Sigmoid colon (tissue), 7 donors: Measurements from ENCODE around the gene CDC14B. TPM values are rescaled to one million over a fixed set of nuclear protein-coding genes. Genes with fewer than 3 reads are reported as not detected.

Experiments
- DNase-seq: peaks from one replicate; pipeline ENCODE4 v3.0.0-alpha.2; 2019
- H3K27ac ChIP-seq, 4 donors: fragments of 200-600 bp; sonication (generic); one replicate each; pipeline ENCODE4 v1.5.1; 2016 to 2019; ENCODE audit warnings: mild to moderate bottlenecking in 1 of 4
- H3K27me3 ChIP-seq, 3 donors: fragments of 200-600 bp; sonication (generic); one replicate each; pipeline ENCODE4 v1.5.1; 2019; ENCODE audit warnings: mild to moderate bottlenecking in 1 of 3
- H3K36me3 ChIP-seq, 4 donors: fragments of 200-600 bp; sonication (generic); one replicate each; pipeline ENCODE4 v1.5.1; 2016 to 2019
- H3K4me1 ChIP-seq, 4 donors: fragments of 200-600 bp; sonication (generic); one replicate each; pipeline ENCODE4 v1.5.1; 2017 to 2019
- H3K4me3 ChIP-seq, 4 donors: fragments of 200-600 bp; sonication (generic); one replicate each; pipeline ENCODE4 v1.5.1; 2017 to 2019; ENCODE audit warnings: mild to moderate bottlenecking in 2 of 4, moderate library complexity in 1 of 4
- H3K9me3 ChIP-seq, 4 donors: fragments of 200-600 bp in 3 of 4; sonication (generic) in 3 of 4; one replicate each; pipeline versions ENCODE4 v1.5.1 to v1.6.1; 2013 to 2019
- EP300 ChIP-seq, 4 donors: sonication (generic); formaldehyde crosslinking; IDR thresholded peaks; one replicate each; pipeline ENCODE4 v1.6.1; 2017; ENCODE audit warnings: antibody characterized with exemption in 4 of 4
- POLR2A ChIP-seq, 2 donors: fragments of 450-650 bp; IDR thresholded peaks; one replicate each; pipeline ENCODE4 v1.6.1; 2016; ENCODE audit warnings: antibody characterized with exemption in 2 of 2, mild to moderate bottlenecking in 2 of 2, moderate library complexity in 2 of 2
- POLR2AphosphoS5 ChIP-seq, 4 donors: sonication (generic); formaldehyde crosslinking; IDR thresholded peaks; one replicate each; pipeline ENCODE4 v1.6.1; 2017; ENCODE audit warnings: antibody characterized with exemption in 4 of 4
- WGBS, 2 donors: extraction: QIAGEN DNeasy Blood & Tissue Kit; methylation state at CpG; one replicate each; pipeline ENCODE4 v1.1.7; 2013; 5-methylcytosine and 5-hydroxymethylcytosine counted together
- intact Hi-C: fragments of 100-400 bp; cut with DNase I; formaldehyde crosslinking; loops from one replicate; pipeline ENCODE4 v1.15.1; 2023
- polyA plus RNA-seq, 3 donors: library from polyadenylated mRNA; stranded (reverse); fragments of 200-250 nt; gene quantifications; one replicate each; pipeline ENCODE4 v1.2.3, GENCODE V29; 2013
- total RNA-seq, 4 donors: library from RNA; depleted of rRNA; stranded (reverse); fragments of >200 nt; gene quantifications; one replicate each; pipeline ENCODE4 v1.1.0, GENCODE V29; 2016
- TF ChIP-seq, protein P1 (sequence below), 4 experiments: fragments of 450-650 bp in 3 of 4; fragments of 200-600 bp in 1 of 4; IDR thresholded peaks; one replicate each; pipeline ENCODE4 v1.5.1; 2016 to 2019; ENCODE audit warnings: antibody characterized with exemption in 4 of 4, mild to moderate bottlenecking in 3 of 4, moderate library complexity in 2 of 4
- donor health status: healthy with polysubstance abuse.
- donor health status: Bipolar disorder and iron deficiency.
- donor health status: healthy.

Gene CDC14B
- total and polyA plus RNA-seq, 7 donors = 5.6 to 35.7 (median 12.5) TPM

DNA sequence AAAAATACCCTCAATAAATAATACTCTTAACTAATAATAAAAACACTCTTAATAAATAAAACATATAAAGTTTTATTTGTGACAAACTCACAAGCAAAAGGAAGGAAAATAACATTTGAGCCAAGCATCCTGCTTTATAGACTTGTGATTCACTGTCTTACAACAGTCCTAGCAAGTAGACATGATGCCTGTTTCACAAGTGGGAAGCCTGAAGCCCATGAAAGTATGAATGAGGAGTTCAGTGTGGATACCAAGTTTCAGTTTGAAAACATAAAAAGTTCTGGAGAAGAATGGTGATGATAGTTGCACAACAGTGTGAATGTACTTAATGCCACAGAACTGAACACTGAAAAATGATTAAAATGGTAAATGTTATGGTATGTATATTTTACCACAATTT is 158.8 kb downstream of the CDC14B start:
- Histone ChIP-seq H3K27me3 (no peaks in the 10 kb centered on the region), H3K4me1 (no peaks in the 10 kb centered on the region), H3K27ac (no peak overlapping the region), H3K4me3 (no peak overlapping the region), H3K9me3 (no peaks in the 10 kb centered on the region), H3K36me3 (peaks cover 0 to 29% (median 7%) of the 10 kb centered on the region in 4 donors)
- intact Hi-C loops = no loop called here
- TF ChIP-seq POLR2AphosphoS5 (IDR thresholded peaks at IDR 0.05) (no peak), POLR2A (IDR thresholded peaks at IDR 0.05) (no peak), EP300 (IDR thresholded peaks at IDR 0.05) (no peak)
- TF ChIP-seq, protein P1, sequence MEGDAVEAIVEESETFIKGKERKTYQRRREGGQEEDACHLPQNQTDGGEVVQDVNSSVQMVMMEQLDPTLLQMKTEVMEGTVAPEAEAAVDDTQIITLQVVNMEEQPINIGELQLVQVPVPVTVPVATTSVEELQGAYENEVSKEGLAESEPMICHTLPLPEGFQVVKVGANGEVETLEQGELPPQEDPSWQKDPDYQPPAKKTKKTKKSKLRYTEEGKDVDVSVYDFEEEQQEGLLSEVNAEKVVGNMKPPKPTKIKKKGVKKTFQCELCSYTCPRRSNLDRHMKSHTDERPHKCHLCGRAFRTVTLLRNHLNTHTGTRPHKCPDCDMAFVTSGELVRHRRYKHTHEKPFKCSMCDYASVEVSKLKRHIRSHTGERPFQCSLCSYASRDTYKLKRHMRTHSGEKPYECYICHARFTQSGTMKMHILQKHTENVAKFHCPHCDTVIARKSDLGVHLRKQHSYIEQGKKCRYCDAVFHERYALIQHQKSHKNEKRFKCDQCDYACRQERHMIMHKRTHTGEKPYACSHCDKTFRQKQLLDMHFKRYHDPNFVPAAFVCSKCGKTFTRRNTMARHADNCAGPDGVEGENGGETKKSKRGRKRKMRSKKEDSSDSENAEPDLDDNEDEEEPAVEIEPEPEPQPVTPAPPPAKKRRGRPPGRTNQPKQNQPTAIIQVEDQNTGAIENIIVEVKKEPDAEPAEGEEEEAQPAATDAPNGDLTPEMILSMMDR (IDR thresholded peaks at IDR 0.05) = no peak
- DNase-seq = no peak

DNA sequence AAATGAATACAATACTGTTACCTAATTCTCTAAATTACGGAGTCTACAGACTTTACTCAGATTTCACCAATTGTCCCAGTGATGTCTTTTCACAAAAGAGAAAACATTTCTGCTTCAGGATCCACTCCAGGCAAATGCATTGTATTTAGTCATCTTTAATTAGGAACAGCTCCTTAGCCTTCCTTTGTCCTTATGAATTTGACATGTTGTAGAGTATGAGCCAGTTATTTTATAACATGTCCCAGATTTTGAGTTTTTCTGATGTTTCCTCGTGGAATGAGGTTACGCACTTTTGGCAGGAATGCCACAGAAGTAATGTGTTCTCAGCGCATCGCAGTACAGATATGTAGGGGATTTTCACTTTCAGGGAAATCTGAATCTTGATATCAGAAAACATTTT is 159.2 kb downstream of the CDC14B start:
- H3K36me3 ChIP-seq = peaks cover 0 to 25% (median 5%) of the 10 kb centered on the region in 4 donors
- no peak overlapping the region for H3K4me3 ChIP-seq
- intact Hi-C loops = no loop called here
- no peaks in the 10 kb centered on the region for H3K4me1 ChIP-seq
- DNase-seq = no peak
- H3K27ac ChIP-seq = no peak overlapping the region
- H3K27me3 ChIP-seq = no peaks in the 10 kb centered on the region
- whole genome bisulfite sequencing, 2 donors = 94 to 96% methylated on average over 5 of the region's 5 CpGs
- H3K9me3 ChIP-seq = no peaks in the 10 kb centered on the region
- TF ChIP-seq POLR2A (IDR thresholded peaks at IDR 0.05) (no peak), EP300 (IDR thresholded peaks at IDR 0.05) (no peak), POLR2AphosphoS5 (IDR thresholded peaks at IDR 0.05) (no peak)
- TF ChIP-seq, protein P1 (IDR thresholded peaks at IDR 0.05) = no peak

DNA sequence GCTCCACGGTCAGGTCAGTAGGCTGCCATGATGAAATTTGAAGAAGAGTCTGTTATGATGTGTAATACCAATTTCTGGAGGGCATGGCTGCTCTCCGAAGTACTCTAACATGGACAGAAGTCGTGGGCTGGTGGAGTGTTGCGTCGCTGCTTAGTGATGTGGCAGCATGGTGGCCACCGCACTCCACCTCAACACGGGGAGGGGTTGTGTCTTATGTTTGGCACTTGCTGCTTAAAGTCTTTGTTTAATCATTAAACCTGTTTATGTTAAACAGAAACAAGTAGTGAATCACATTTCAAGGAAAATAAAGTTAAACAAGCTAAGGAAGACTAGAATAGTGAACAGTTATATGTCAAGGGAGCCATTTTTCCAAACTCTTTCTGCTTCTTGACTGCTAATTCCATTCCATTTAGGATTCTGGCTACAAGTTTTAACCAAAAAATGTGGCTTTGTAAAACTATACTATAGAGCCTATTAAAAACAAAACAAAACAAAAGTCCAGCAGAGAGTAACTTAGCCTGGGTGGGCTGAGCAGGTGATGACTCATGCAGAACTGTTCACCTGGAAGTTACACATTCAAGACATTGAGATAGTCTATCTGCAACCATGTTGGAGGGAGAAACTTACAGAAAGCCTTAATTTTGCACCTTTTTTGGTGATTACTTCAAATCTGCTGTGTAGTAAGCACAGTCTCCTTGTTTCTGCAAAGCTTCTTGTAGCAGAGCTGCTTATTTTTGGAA is 160.2 kb downstream of the CDC14B start:
- Histone ChIP-seq H3K27ac (no peak overlapping the region), H3K4me3 (no peak overlapping the region), H3K27me3 (no peaks in the 10 kb centered on the region), H3K36me3 (peaks cover 0 to 22% (median 4%) of the 10 kb centered on the region in 4 donors), H3K4me1 (no peaks in the 10 kb centered on the region), H3K9me3 (no peaks in the 10 kb centered on the region)
- no peak for DNase-seq
- intact Hi-C loops = no loop called here
- 96 to 97% methylated on average over 7 of the region's 7 CpGs for WGBS, 2 donors
- TF ChIP-seq POLR2AphosphoS5 (IDR thresholded peaks at IDR 0.05) (no peak), EP300 (IDR thresholded peaks at IDR 0.05) (no peak), POLR2A (IDR thresholded peaks at IDR 0.05) (no peak)
- TF ChIP-seq, protein P1 (IDR thresholded peaks at IDR 0.05) = no peak

DNA sequence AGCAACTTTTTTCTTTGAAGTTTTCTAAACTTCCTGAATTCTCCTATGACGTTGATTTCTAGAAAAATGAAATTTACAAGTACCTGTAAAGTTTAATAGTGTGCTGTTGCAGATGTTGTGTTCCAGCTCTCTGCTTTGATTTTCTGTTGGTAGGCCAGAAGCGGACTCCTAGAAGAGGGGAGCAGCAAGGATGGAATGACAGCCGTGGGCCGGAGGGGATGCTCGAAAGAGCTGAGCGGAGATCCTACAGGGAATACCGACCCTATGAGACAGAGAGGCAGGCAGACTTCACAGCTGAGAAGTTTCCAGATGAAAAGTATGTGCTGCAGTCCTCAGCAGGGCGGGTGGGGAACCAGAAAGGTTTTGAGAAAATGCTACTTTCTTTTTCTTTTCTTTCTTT is 161.4 kb downstream of the CDC14B start:
- Histone ChIP-seq H3K4me3 (no peak overlapping the region), H3K36me3 (peaks cover 0 to 22% (median 4%) of the 10 kb centered on the region in 4 donors), H3K27me3 (no peaks in the 10 kb centered on the region), H3K9me3 (no peaks in the 10 kb centered on the region), H3K27ac (no peak overlapping the region), H3K4me1 (no peaks in the 10 kb centered on the region)
- 93 to 94% methylated on average over 8 of the region's 8 CpGs for WGBS, 2 donors
- no peak for DNase-seq
- intact Hi-C loops = no loop called here
- TF ChIP-seq POLR2A (IDR thresholded peaks at IDR 0.05) (no peak), POLR2AphosphoS5 (IDR thresholded peaks at IDR 0.05) (no peak), EP300 (IDR thresholded peaks at IDR 0.05) (no peak)
- TF ChIP-seq, protein P1 (IDR thresholded peaks at IDR 0.05) = no peak

DNA sequence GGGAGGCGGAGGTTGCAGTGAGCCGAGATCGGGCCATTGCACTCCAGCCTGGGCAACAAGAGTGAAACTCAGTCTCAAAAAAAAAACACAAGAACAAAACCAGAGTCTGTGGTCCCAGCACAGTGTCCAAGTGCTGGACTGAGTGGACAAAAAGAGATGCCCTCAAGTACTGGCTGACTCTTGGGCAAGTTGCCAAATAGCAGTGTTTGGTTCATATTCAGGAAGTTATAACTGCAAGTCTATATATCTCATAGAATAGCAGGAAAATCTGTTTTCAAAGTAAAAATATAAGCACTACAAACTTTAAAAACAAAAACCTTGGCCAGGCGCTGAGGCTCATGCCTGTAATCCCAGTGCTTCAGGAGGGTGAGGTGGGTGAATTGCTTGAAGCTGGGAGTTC is 162.4 kb downstream of the CDC14B start:
- no peak for TF ChIP-seq POLR2A (IDR thresholded peaks at IDR 0.05)
- TF ChIP-seq, protein P1 (IDR thresholded peaks at IDR 0.05) = no peak
- no peak for TF ChIP-seq EP300 (IDR thresholded peaks at IDR 0.05)
- no peak for TF ChIP-seq POLR2AphosphoS5 (IDR thresholded peaks at IDR 0.05)
- H3K27me3 ChIP-seq = no peaks in the 10 kb centered on the region
- WGBS, 2 donors = 94 to 95% methylated on average over 4 of the region's 4 CpGs
- no peak for DNase-seq
- H3K4me1 ChIP-seq = no peaks in the 10 kb centered on the region
- intact Hi-C loops = no loop called here
- H3K4me3 ChIP-seq = no peak overlapping the region
- H3K9me3 ChIP-seq = no peaks in the 10 kb centered on the region
- H3K36me3 ChIP-seq = peaks cover 0 to 22% (median 4%) of the 10 kb centered on the region in 4 donors
- H3K27ac ChIP-seq = no peak overlapping the region
